Calu3 (cell line): ENCODE measurements around the gene DLG3. TPM values are rescaled to one million over a fixed set of nuclear protein-coding genes. Genes with fewer than 3 reads are reported as not detected.

Experiments used
- BruUV-seq: library from RNA; stranded (reverse); fragments of 400-500 nt; replicated peaks from 2 replicates; lab custom pipeline; 2021; lab: Mats Ljungman, UMichigan
- CTCF ChIA-PET: fragments of 300-600 bp; sonication (Branson Sonifier 250); formaldehyde crosslinking; loops from one replicate; lab custom pipeline; 2022; ENCODE audit warnings: antibody characterized with exemption; lab: Charles Lee
- DNase-seq: peaks from one replicate; pipeline ENCODE4 v3.0.0; 2022
- H3K27ac Mint-ChIP-seq: one replicate; pipeline ENCODE4 v1.8.0; 2022; ENCODE audit warnings: mixed read lengths; ENCODE audit not compliant: unreplicated experiment
- H3K27me3 Mint-ChIP-seq: one replicate; pipeline ENCODE4 v1.8.0; 2022; ENCODE audit warnings: mixed read lengths; ENCODE audit not compliant: unreplicated experiment
- H3K36me3 Mint-ChIP-seq: one replicate; pipeline ENCODE4 v1.8.0; 2022; ENCODE audit warnings: mild to moderate bottlenecking, moderate library complexity, mixed read lengths; ENCODE audit not compliant: insufficient read depth, unreplicated experiment
- H3K4me1 Mint-ChIP-seq: one replicate; pipeline ENCODE4 v1.8.0; 2022; ENCODE audit warnings: mild to moderate bottlenecking, low read depth, mixed read lengths; ENCODE audit not compliant: unreplicated experiment
- H3K4me3 Mint-ChIP-seq: one replicate; pipeline ENCODE4 v1.8.0; 2022; ENCODE audit warnings: mild to moderate bottlenecking, low read depth, moderate library complexity, mixed read lengths; ENCODE audit not compliant: unreplicated experiment
- H3K9me3 Mint-ChIP-seq: one replicate; pipeline ENCODE4 v1.8.0; 2022; ENCODE audit warnings: low read depth, mixed read lengths; ENCODE audit not compliant: unreplicated experiment
- intact Hi-C: fragments of 100-400 bp; cut with micrococcal nuclease; formaldehyde crosslinking; loops from one replicate; pipeline ENCODE4 v1.10.0; 2022; ENCODE audit not compliant: unreplicated experiment
- total RNA-seq: library from RNA; stranded (reverse); gene quantifications from 2 replicates; pipeline ENCODE4 v1.2.3, GENCODE V29; 2022
- TF ChIP-seq, protein P1 (sequence below): fragments of 200-600 bp; IDR thresholded peaks from one replicate; pipeline ENCODE4 v1.8.0; 2022; ENCODE audit warnings: antibody characterized with exemption; ENCODE audit not compliant: unreplicated experiment

Gene DLG3
- total RNA-seq, 1 experiment from 2014 or later: 55.8 TPM

DNA sequence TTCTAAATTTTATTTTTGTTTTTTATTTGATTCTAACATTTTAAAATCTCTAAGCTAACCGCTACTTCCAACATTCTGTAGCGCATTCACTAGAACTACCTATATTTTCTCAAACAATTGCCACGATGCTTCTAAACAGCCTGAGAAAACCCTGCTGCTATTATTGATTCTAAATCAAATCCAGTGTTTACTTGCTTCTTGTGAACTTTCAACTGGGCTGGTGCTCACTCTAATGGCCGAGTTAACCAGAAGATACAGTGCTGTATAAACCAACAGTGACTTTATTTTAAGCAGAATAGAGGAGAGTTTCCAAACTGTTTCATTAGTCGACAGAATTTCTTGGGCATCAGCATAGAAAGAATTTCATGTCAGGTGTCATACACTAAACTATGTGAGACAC is 110.3 kb downstream of the DLG3 start:
- peaks cover 16% of the 10 kb centered on the region for H3K4me1 Mint-ChIP-seq
- no TSS peak for BruUV-seq
- H3K4me3 Mint-ChIP-seq: no peak overlapping the region
- H3K27me3 Mint-ChIP-seq: no peaks in the 10 kb centered on the region
- intact Hi-C loops: loop anchor here (1.0 to 5.0 kb wide), 3 partner anchors 78 to 132 kb away; partner anchors contain the start of gene GDPD2
- TF ChIP-seq, protein P1, sequence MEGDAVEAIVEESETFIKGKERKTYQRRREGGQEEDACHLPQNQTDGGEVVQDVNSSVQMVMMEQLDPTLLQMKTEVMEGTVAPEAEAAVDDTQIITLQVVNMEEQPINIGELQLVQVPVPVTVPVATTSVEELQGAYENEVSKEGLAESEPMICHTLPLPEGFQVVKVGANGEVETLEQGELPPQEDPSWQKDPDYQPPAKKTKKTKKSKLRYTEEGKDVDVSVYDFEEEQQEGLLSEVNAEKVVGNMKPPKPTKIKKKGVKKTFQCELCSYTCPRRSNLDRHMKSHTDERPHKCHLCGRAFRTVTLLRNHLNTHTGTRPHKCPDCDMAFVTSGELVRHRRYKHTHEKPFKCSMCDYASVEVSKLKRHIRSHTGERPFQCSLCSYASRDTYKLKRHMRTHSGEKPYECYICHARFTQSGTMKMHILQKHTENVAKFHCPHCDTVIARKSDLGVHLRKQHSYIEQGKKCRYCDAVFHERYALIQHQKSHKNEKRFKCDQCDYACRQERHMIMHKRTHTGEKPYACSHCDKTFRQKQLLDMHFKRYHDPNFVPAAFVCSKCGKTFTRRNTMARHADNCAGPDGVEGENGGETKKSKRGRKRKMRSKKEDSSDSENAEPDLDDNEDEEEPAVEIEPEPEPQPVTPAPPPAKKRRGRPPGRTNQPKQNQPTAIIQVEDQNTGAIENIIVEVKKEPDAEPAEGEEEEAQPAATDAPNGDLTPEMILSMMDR: no peak
- H3K27ac Mint-ChIP-seq: no peak overlapping the region
- no peak for DNase-seq
- no peaks in the 10 kb centered on the region for H3K36me3 Mint-ChIP-seq
- no peaks in the 10 kb centered on the region for H3K9me3 Mint-ChIP-seq
- CTCF ChIA-PET: no interaction called here

Other genes with a start within 250 kb of the DLG3 start
- not detected in 2 replicates for gene AWAT1, start 210.2 kb upstream of the DLG3 start, total RNA-seq
- gene P2RY4, start 184.6 kb upstream of the DLG3 start, total RNA-seq: 0.32 TPM in 1 of 2 replicates, not detected in the other
- gene ARR3, start 176.5 kb upstream of the DLG3 start, total RNA-seq: not detected in 2 replicates
- not detected in 2 replicates for gene RAB41, start 162.7 kb upstream of the DLG3 start, total RNA-seq
- 63.4 and 73.0 TPM in 2 replicates for gene PDZD11, start 154.9 kb upstream of the DLG3 start, total RNA-seq
- gene KIF4A, start 154.7 kb upstream of the DLG3 start, total RNA-seq: 25.9 and 30.9 TPM in 2 replicates
- not detected in 2 replicates for gene GDPD2, start 21.5 kb upstream of the DLG3 start, total RNA-seq